ENCODE results near the gene DECR2. TPM values are rescaled to one million over a fixed set of nuclear protein-coding genes. Genes with fewer than 3 reads are reported as not detected.
"Not testable (repeated sequence)": the region's sequence is repeated elsewhere in the genome, so short reads cannot be mapped to it uniquely, and the experiment has no call there.

The DECR2 gene
- total and polyA plus RNA-seq, 9 of the 15 experiments (the other 6 are each of a cell fraction or from before 2014, with no cell fraction given) = 1.0 to 31.9 (median 10.3) TPM

DNA sequence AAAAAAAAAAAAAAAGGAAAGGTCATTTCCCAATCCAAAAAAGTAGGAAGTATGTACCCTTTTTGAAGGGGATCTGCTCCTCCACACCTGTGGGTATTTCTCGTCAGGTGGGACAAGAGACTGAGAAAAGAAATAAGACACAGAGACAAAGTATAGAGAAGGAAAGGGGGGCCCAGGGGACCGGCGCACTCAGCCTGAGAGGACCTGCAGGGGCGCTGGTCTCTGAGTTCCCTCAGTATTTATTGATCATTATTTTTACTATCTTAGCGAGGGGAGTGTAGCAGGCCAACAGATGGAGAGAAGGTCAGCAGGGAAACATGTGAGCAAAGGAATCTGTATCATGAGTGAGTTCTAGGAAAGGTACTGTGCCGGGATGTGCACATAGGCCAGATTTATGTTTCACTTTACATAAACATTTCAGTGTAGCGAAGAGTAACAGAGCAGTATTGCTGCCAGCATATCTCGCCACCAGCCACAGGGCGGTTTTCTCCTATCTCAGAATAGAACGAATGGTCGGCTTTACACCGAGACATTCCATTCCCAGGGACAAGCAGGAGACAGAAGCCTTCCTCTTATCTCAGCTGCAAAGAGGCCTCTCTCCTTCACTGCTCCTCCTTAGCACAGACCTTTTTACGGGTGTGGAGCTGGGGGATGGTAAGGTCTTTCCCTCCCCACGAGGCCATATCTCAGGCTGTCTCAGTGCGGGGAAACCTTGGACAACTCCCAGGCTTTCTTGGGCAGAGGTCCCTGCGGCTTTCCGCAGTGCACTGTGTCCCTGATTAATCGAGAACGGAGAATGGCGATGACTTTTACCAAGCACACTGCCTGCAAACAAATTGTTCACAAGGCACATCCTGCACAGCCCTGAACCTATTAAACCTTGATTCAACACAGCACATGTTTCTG lies 13.7 kb upstream of the DECR2 start (continued):
- TF ChIP-seq MYNN (IDR thresholded peaks at IDR 0.05) (0 out of 2 replicates have a peak, but pooled peaks have one; percentile 41), TCF3 (CRISPR knock-in tag; IDR thresholded peaks at IDR 0.05) (peak; percentile 62), SMAD4 (CRISPR knock-in tag; conservative IDR thresholded peaks at IDR 0.05) (peak; percentile 50; the same call in 1 of the 2 replicates), MAZ (CRISPR knock-in tag; conservative IDR thresholded peaks at IDR 0.05 in 1 of 2, IDR thresholded peaks at IDR 0.05 in 1 of 2) (peak; percentile 27 to 43; a peak in 1 of 4 replicates), NCOR1 (IDR thresholded peaks at IDR 0.05) (peak; percentile 68), DPF2 (IDR thresholded peaks at IDR 0.05) (peak; percentile 38; the same call in 1 of the 2 replicates), CTBP1 (IDR thresholded peaks at IDR 0.05; ENCODE audit: borderline replicate concordance) (peak; percentile 64; the same call in 1 of the 2 replicates), NFIC (IDR thresholded peaks at IDR 0.05) (peak; percentile 34; the same call in 1 of the 2 replicates), KDM5B (IDR thresholded peaks at IDR 0.05; ENCODE audit: insufficient replicate concordance, low read depth, low read length) (peak; percentile 26), STAT5A (IDR thresholded peaks at IDR 0.05; ENCODE audit: borderline replicate concordance, low read length) (peak; percentile 47; the same call in 1 of the 2 replicates), KDM1A (IDR thresholded peaks at IDR 0.05) (peak; percentile 73 to 80), RCOR1 (IDR thresholded peaks at IDR 0.05; ENCODE audit: borderline replicate concordance in 1 of 2, low read depth in 2 of 2, low read length in 2 of 2) (peak; percentile 65 to 81), CXXC5 (CRISPR knock-in tag; IDR thresholded peaks at IDR 0.05) (peak; percentile 48)
- TF ChIP-seq MYNN (CRISPR knock-in tag; IDR thresholded peaks at IDR 0.05) = not testable (repeated sequence)
- TF ChIP-seq, protein P1, sequence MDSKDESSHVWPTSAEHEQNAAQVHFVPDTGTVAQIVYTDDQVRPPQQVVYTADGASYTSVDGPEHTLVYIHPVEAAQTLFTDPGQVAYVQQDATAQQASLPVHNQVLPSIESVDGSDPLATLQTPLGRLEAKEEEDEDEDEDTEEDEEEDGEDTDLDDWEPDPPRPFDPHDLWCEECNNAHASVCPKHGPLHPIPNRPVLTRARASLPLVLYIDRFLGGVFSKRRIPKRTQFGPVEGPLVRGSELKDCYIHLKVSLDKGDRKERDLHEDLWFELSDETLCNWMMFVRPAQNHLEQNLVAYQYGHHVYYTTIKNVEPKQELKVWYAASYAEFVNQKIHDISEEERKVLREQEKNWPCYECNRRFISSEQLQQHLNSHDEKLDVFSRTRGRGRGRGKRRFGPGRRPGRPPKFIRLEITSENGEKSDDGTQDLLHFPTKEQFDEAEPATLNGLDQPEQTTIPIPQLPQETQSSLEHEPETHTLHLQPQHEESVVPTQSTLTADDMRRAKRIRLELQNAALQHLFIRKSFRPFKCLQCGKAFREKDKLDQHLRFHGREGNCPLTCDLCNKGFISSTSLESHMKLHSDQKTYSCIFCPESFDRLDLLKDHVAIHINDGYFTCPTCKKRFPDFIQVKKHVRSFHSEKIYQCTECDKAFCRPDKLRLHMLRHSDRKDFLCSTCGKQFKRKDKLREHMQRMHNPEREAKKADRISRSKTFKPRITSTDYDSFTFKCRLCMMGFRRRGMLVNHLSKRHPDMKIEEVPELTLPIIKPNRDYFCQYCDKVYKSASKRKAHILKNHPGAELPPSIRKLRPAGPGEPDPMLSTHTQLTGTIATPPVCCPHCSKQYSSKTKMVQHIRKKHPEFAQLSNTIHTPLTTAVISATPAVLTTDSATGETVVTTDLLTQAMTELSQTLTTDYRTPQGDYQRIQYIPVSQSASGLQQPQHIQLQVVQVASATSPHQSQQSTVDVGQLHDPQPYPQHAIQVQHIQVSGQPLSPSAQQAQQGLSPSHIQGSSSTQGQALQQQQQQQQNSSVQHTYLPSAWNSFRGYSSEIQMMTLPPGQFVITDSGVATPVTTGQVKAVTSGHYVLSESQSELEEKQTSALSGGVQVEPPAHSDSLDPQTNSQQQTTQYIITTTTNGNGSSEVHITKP (IDR thresholded peaks at IDR 0.05; ENCODE audit: partially characterized antibody) = peak; percentile 72
- TF ChIP-seq, protein P2, sequence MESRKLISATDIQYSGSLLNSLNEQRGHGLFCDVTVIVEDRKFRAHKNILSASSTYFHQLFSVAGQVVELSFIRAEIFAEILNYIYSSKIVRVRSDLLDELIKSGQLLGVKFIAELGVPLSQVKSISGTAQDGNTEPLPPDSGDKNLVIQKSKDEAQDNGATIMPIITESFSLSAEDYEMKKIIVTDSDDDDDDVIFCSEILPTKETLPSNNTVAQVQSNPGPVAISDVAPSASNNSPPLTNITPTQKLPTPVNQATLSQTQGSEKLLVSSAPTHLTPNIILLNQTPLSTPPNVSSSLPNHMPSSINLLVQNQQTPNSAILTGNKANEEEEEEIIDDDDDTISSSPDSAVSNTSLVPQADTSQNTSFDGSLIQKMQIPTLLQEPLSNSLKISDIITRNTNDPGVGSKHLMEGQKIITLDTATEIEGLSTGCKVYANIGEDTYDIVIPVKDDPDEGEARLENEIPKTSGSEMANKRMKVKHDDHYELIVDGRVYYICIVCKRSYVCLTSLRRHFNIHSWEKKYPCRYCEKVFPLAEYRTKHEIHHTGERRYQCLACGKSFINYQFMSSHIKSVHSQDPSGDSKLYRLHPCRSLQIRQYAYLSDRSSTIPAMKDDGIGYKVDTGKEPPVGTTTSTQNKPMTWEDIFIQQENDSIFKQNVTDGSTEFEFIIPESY (CRISPR knock-in tag; IDR thresholded peaks at IDR 0.05) = peak; percentile 34; the same call in 1 of the 2 replicates
- TF ChIP-seq, protein P3, sequence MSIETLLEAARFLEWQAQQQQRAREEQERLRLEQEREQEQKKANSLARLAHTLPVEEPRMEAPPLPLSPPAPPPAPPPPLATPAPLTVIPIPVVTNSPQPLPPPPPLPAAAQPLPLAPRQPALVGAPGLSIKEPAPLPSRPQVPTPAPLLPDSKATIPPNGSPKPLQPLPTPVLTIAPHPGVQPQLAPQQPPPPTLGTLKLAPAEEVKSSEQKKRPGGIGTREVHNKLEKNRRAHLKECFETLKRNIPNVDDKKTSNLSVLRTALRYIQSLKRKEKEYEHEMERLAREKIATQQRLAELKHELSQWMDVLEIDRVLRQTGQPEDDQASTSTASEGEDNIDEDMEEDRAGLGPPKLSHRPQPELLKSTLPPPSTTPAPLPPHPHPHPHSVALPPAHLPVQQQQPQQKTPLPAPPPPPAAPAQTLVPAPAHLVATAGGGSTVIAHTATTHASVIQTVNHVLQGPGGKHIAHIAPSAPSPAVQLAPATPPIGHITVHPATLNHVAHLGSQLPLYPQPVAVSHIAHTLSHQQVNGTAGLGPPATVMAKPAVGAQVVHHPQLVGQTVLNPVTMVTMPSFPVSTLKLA (conservative IDR thresholded peaks at IDR 0.05) = peak; percentile 50 to 68
- TF ChIP-seq, protein P4, sequence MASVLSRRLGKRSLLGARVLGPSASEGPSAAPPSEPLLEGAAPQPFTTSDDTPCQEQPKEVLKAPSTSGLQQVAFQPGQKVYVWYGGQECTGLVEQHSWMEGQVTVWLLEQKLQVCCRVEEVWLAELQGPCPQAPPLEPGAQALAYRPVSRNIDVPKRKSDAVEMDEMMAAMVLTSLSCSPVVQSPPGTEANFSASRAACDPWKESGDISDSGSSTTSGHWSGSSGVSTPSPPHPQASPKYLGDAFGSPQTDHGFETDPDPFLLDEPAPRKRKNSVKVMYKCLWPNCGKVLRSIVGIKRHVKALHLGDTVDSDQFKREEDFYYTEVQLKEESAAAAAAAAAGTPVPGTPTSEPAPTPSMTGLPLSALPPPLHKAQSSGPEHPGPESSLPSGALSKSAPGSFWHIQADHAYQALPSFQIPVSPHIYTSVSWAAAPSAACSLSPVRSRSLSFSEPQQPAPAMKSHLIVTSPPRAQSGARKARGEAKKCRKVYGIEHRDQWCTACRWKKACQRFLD (CRISPR knock-in tag; IDR thresholded peaks at IDR 0.05) = 0 out of 2 replicates have a peak, but pooled peaks have one; percentile 11

All from K562 (cell line).